Neutrophil (primary cell): ENCODE results near the gene CHI3L2.

Source experiments
- H3K27ac ChIP-seq: fragments of 200-600 bp; sonication (generic); 2 replicates; pipeline ENCODE4 v1.5.1; 2016; ENCODE audit warnings: mild to moderate bottlenecking, moderate library complexity
- H3K27me3 ChIP-seq: fragments of 200-600 bp; sonication (generic); 2 replicates; pipeline ENCODE4 v1.6.0; 2016; ENCODE audit warnings: mild to moderate bottlenecking
- H3K36me3 ChIP-seq: fragments of 200-600 bp; sonication (generic); 2 replicates; pipeline ENCODE4 v1.5.1; 2017
- H3K4me1 ChIP-seq, 2 experiments: fragments of 200-600 bp in 1 of 2; sonication (generic) in 1 of 2; 1 replicate in 1 of 2; 2 replicates in 1 of 2; pipeline versions ENCODE4 v1.5.1 to v1.6.1; 2013 to 2016; ENCODE audit warnings: low read depth in 1 of 2, low read length in 1 of 2, mild to moderate bottlenecking in 1 of 2, moderate library complexity in 1 of 2; ENCODE audit not compliant: control insufficient read depth in 1 of 2, insufficient read depth in 1 of 2
- H3K4me3 ChIP-seq, 2 experiments: fragments of 200-600 bp in 1 of 2; sonication (generic) in 1 of 2; 1 replicate in 1 of 2; 2 replicates in 1 of 2; pipeline ENCODE4 v1.5.1; 2013 to 2016; ENCODE audit warnings: low read depth in 1 of 2, low read length in 1 of 2, mild to moderate bottlenecking in 1 of 2, moderate library complexity in 1 of 2
- H3K9me3 ChIP-seq: fragments of 200-600 bp; sonication (generic); 2 replicates; pipeline ENCODE4 v1.5.1; 2016
- CTCF ChIP-seq: fragments of 200-600 bp; sonication (generic); IDR thresholded peaks from 2 replicates; pipeline ENCODE4 v1.5.1; 2016; ENCODE audit warnings: antibody characterized with exemption

Gene CHI3L2

GRCh38 chr1:111251570-111251969 lies 24.1 kb downstream of the CHI3L2 start:
- Histone ChIP-seq H3K27me3 (peaks cover 51% of the 10 kb centered on the region), H3K4me3 (no peak overlapping the region), H3K9me3 (no peaks in the 10 kb centered on the region), H3K36me3 (no peaks in the 10 kb centered on the region), H3K27ac (no peak overlapping the region), H3K4me1 (no peaks in the 10 kb centered on the region)
- no peak for TF ChIP-seq CTCF

- Histone ChIP-seq H3K4me3 (no peak overlapping the region), H3K9me3 (no peaks in the 10 kb centered on the region), H3K4me1 (no peaks in the 10 kb centered on the region), H3K27ac (no peak overlapping the region), H3K36me3 (no peaks in the 10 kb centered on the region), H3K27me3 (peaks cover 58% of the 10 kb centered on the region)
- TF ChIP-seq CTCF = no peak
These were observed 25.3 kb downstream of the CHI3L2 start for GRCh38 chr1:111252786-111253185.

GRCh38 chr1:111253876-111254275 lies 26.4 kb downstream of the CHI3L2 start:
- H3K27ac ChIP-seq = no peak overlapping the region
- H3K36me3 ChIP-seq = no peaks in the 10 kb centered on the region
- no peak for TF ChIP-seq CTCF
- no peak overlapping the region for H3K4me3 ChIP-seq
- H3K4me1 ChIP-seq = no peaks in the 10 kb centered on the region
- no peaks in the 10 kb centered on the region for H3K9me3 ChIP-seq
- peaks cover 62% of the 10 kb centered on the region for H3K27me3 ChIP-seq

- TF ChIP-seq CTCF = no peak
- Histone ChIP-seq H3K27ac (no peak overlapping the region), H3K27me3 (peaks cover 68% of the 10 kb centered on the region), H3K36me3 (no peaks in the 10 kb centered on the region), H3K9me3 (no peaks in the 10 kb centered on the region), H3K4me1 (no peaks in the 10 kb centered on the region), H3K4me3 (no peak overlapping the region)
These were observed 29.6 kb downstream of the CHI3L2 start for GRCh38 chr1:111256988-111257658.

- Histone ChIP-seq H3K36me3 (no peaks in the 10 kb centered on the region), H3K27me3 (peaks cover 96% of the 10 kb centered on the region), H3K27ac (no peak overlapping the region), H3K4me1 (no peaks in the 10 kb centered on the region), H3K9me3 (no peaks in the 10 kb centered on the region), H3K4me3 (no peak overlapping the region)
- TF ChIP-seq CTCF = no peak
These were observed 40.4 kb downstream of the CHI3L2 start for GRCh38 chr1:111267801-111268508.
